T-helper 2 cell treated with Interferon-gamma antibody and Interleukin-4, amounts not matched to agents 100 ng/mL and 5 ng/mL, for 36 hours (primary cell): ENCODE measurements around the gene ADAMTS19. TPM values are rescaled to one million over a fixed set of nuclear protein-coding genes. Genes with fewer than 3 reads are reported as not detected.

Experiments
- intact Hi-C: fragments of 100-400 bp; cut with micrococcal nuclease; formaldehyde crosslinking; loops from one replicate; pipeline ENCODE4 v1.15.1; 2023
- total RNA-seq: library from RNA; stranded (reverse); gene quantifications from 2 replicates; pipeline ENCODE4 v1.2.3, GENCODE V29; 2022

ADAMTS19 gene
- total RNA-seq, 1 donor from 2014 or later, result not detected

DNA sequence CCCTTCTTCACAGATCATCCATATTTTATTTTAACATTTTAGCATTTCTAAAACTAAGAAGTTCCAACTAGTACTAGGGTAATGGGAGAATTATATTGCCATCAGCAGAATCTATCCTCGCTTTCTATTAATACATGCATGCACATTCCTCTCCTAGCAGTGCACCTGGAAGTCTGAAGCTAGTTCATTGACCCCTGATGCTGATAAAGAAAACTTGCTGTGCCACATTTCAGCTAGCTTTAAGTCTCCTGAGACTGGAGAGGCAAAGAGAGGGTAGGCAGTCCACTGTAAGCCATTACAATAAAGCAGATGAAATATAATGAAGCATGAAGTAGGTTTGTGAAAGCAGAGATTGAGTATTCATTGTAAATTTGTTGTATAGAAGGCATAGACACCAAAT is 303.6 kb downstream of the ADAMTS19 start:
- intact Hi-C loops, result no loop called here

DNA sequence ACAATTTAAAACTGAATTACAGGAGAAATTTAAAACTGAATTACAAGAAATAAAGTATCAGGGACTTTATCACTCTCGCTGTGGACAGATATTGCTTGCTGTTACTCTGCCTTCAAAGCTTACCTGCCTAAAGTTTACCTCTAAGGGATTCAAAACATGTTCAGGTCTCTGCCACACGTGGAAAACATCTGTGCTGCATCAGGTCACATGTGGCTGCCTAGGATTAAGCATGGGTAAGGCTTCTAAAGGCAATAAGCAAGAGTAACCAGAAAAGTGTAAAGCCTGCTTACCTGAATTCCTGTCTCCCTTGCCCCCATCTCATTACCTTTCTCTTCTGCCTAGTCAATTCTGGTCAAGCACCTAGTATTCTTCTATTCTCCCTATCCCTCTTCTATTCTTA is 306.7 kb downstream of the ADAMTS19 start:
- intact Hi-C loops, result loop anchor here (1.0 kb wide), 1 partner anchor 86 kb away; no protein-coding TSS in a partner anchor

DNA sequence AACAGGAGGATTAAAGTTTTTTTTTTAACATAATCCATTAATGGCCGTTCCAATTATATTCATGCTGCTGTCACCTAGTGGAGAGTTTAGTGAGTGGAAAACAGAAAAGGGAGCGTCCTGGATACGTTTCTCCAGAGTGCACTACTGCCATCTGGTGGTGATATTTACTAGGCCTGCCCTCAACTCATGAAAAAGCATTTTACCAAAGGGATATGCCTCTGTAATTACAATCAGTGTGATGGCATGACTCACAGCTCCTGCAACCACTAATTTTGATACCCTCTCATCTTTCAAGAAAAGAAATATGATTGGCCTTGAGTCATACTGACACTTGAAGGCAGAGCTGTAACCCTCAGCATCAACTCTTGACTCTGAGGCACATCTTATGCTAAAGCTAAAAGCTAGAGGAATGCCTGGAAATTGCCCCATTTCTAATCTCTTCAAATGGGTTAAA is 307.9 kb downstream of the ADAMTS19 start:
- intact Hi-C loops, result loop anchor here (1.0 to 2.0 kb wide), 4 partner anchors 84 to 1555 kb away; no protein-coding TSS in a partner anchor

DNA sequence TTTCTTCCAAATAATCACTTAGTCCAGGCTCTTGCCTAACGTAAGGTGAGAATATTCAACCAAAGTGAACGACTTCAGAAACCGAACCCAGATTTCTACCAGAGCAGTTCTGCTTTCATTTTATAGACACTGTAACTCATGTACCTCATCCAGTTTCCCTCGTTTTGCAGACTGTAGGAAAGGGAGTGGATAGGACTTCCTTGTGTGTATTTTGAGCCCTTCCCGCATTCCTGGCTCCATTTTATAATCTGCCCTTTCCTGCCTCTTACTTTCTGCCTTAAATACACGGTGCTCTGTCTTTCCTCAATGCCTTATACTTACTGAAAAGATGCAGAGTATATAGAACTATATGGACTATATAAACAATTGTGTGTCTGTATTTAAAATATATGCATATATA is 308.6 kb downstream of the ADAMTS19 start:
- intact Hi-C loops, result loop anchor here (1.0 to 2.0 kb wide), 3 partner anchors 104 to 1556 kb away; no protein-coding TSS in a partner anchor

DNA sequence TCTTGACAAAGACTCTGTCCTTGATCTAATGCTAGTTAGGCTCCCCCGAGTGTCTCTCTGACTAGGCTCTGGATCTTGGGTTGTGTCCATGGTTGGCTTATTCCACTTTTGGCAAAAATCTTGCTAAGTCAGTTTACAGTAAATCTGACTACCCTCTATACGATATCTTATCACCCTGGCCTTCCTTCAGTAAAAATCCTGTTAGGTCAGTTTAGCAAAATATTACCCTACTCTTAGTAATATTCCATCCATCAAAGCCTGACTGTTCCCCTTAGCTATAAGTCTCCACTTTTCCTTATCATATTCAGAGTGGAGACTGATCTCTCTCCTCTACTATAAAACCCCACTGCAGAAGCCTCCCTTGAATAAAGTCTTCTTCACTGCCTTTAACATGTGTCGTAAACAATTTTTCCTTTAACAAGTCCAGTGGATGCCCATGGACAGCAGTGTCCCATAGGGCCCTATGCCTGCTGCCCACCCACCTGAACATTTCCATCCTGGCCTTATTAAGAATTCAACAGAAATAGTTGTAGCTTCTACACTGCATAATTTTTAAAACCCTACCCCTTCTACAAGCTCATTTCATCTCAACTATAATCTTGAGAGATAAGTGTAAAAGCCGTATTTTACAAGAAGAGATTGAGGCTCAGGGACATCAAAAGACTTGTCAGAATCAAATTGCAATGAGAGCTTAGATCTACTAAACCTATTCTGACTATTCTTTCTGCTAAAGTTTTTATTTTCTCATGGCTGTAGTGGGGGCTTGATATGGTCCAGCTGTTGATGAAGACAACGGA is 310.1 kb downstream of the ADAMTS19 start:
- intact Hi-C loops, result loop anchor here (2.0 kb wide), 1 partner anchor 1341 kb away; no protein-coding TSS in a partner anchor

DNA sequence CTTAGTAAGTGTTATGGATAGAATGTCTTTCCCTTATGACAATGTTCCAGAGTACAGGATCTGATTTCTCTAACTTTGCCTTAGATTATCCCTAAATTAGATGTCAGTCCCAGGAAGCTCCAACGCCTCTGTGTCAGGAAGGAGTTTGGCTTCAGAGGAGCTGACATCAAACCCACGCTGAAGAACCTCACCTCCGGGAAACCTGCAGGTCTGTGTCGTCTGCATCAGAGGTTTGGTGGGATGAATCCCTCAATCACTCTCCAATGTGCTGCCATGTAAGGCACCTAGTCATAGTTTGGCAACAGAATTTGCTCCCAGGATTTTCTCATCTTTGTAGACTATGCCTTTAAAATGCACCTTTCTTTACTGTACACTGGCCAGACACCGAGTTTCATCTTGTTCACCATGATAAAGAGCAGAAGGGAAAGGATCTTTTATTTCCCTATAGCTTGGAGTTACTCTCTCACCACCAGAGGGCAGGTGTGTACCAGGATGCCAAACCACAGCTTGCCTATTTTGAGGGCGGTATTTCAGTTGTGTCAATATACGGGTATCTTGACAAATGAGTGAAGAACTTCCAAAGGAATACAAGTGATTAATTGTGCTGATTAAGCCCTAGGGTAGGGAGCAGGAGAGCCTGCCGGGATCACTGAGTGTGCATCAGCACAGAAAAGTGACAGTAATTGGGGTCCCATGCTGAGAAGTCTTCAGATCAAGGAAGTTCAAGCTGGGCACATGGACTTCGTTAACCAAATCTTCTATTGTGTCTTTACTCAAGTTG is 311.1 kb downstream of the ADAMTS19 start:
- intact Hi-C loops, result loop anchor here (1.0 to 2.0 kb wide), 2 partner anchors 81 to 1340 kb away; no protein-coding TSS in a partner anchor

DNA sequence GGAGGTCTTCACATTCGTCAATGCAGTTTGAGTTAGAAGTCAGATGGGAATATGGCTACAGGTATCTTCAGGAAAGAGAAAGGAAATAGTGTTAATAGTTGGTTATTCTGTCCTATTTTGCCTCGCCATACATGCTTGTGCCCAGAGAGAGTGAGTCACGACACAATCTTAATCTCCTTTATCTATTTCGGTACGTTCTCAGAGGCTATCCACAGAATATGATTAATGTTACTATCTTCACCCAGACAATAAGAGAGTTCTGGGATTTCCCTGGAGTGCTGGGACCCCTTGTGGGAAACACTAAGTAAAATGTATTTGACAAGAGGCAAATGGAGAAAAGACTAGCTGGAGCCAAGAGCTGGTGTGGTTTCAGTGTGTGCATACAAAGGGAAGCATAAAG is 313.3 kb downstream of the ADAMTS19 start:
- intact Hi-C loops, result no loop called here

DNA sequence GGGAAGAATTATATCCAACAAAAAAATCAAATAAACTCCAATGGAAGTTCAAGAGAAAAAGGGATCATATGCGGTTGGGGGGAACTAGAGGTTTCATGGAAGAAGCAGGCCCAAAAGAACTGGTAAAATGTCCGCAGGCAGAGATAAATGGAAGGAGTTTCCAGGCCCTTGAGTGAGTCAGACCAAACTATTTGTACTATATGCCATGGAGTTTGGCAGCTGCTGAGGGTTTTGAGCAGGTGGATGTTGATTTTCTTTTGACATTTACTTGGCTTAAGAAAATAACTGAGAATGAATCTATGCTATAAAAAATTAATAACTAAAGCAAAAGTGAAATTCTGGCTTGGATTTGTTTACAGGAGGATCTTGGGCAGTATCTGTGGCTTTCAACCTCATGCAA is 321.5 kb downstream of the ADAMTS19 start:
- intact Hi-C loops, result no loop called here
